MM.1S (cell line): Measurements from ENCODE around the gene BOK.

Experiments
- DNase-seq: peaks from one replicate; pipeline ENCODE4 v3.0.0-alpha.2; 2015
- H2AFZ ChIP-seq: fragments of 300-600 bp; sonication (generic); 2 replicates; pipeline ENCODE4 v1.6.0; 2016; ENCODE audit warnings: antibody characterized with exemption, low read length
- H3F3A ChIP-seq: fragments of 300-600 bp; sonication (generic); 2 replicates; pipeline ENCODE4 v1.6.1; 2016; ENCODE audit warnings: mild to moderate bottlenecking, antibody characterized with exemption, low read length, moderate library complexity, mixed read lengths; ENCODE audit not compliant: insufficient read depth
- H3K27ac ChIP-seq: fragments of 300-600 bp; sonication (generic); 2 replicates; pipeline ENCODE4 v1.5.1; 2016; ENCODE audit warnings: mild to moderate bottlenecking, low read length
- H3K27me3 ChIP-seq: fragments of 300-600 bp; sonication (generic); replicated peaks from 2 replicates; pipeline ENCODE4 v1.6.0; 2016; ENCODE audit warnings: low read length; ENCODE audit not compliant: insufficient read depth
- H3K36me3 ChIP-seq: fragments of 300-600 bp; sonication (generic); replicated peaks from 2 replicates; pipeline ENCODE4 v1.6.1; 2016; ENCODE audit warnings: mild to moderate bottlenecking, low read length, mixed read lengths; ENCODE audit not compliant: insufficient read depth
- H3K4me1 ChIP-seq: fragments of 300-600 bp; sonication (generic); 2 replicates; pipeline ENCODE4 v1.6.1; 2016; ENCODE audit warnings: low read length, mixed read lengths
- H3K4me2 ChIP-seq: fragments of 300-600 bp; sonication (generic); 2 replicates; pipeline ENCODE4 v1.6.0; 2016; ENCODE audit warnings: low read depth, low read length
- H3K4me3 ChIP-seq: fragments of 300-600 bp; sonication (generic); 2 replicates; pipeline ENCODE4 v1.5.1; 2016; ENCODE audit warnings: low read length, mixed read lengths
- H3K79me2 ChIP-seq: fragments of 300-600 bp; sonication (generic); 2 replicates; pipeline ENCODE4 v1.6.1; 2016; ENCODE audit warnings: mixed run types, low read length, mixed read lengths
- H3K9ac ChIP-seq: fragments of 300-600 bp; sonication (generic); 2 replicates; pipeline ENCODE4 v1.6.1; 2016; ENCODE audit warnings: low read length, mixed read lengths
- H3K9me2 ChIP-seq: fragments of 300-600 bp; sonication (generic); replicated peaks from 2 replicates; pipeline ENCODE4 v1.6.1; 2016; ENCODE audit warnings: mild to moderate bottlenecking, low read length, mixed read lengths; ENCODE audit not compliant: insufficient read depth
- H3K9me3 ChIP-seq: fragments of 300-600 bp; sonication (generic); replicated peaks from 2 replicates; pipeline ENCODE4 v1.6.1; 2016; ENCODE audit warnings: mild to moderate bottlenecking, low read length, mixed read lengths; ENCODE audit not compliant: insufficient read depth
- H4K20me1 ChIP-seq: fragments of 300-600 bp; sonication (generic); 2 replicates; pipeline ENCODE4 v1.6.1; 2016; ENCODE audit warnings: mild to moderate bottlenecking, low read length, moderate library complexity, mixed read lengths; ENCODE audit not compliant: insufficient read depth
- EZH2 ChIP-seq: fragments of 300-600 bp; sonication (generic); optimal IDR thresholded peaks from 2 replicates; pipeline ENCODE3; 2017; ENCODE audit warnings: low read depth, mild to moderate bottlenecking, antibody characterized with exemption, low read length, mixed read lengths
- EZH2phosphoT487 ChIP-seq: fragments of 300-600 bp; sonication (generic); IDR thresholded peaks from 2 replicates; pipeline ENCODE4 v1.6.1; 2018; ENCODE audit warnings: antibody characterized with exemption, low read length
- TF ChIP-seq, protein P1 (sequence below): fragments of 300-600 bp; sonication (generic); IDR thresholded peaks from 2 replicates; pipeline ENCODE4 v1.5.1; 2016; ENCODE audit warnings: antibody characterized with exemption, low read length, mixed read lengths

BOK gene

DNA sequence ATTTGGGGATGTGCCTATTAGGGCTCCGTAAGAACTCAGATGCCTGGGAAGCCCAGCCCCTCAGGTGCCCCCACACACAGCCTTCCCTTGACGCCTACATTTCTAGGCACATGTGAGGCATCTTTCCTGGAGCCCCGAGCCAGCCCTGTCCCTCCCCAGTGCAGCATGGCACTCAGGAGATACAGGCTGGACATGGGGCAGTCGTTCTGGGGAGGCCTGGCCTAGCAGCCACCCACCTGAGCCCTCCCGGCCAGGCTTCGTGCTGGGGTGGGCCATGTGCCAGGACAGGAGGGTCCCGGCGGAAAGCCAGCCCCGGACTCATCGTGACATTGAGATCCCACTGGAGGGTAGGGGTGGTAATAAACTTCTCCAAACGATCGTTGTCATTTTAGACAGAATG, 15.2 kb downstream of the BOK start:
- Histone ChIP-seq H3K27ac (no peak overlapping the region), H3K9me2 (no peaks in the 10 kb centered on the region), H3K4me1 (no peaks in the 10 kb centered on the region), H3F3A (no peaks in the 10 kb centered on the region), H3K4me3 (no peak overlapping the region), H3K27me3 (no peaks in the 10 kb centered on the region), H3K9ac (no peak overlapping the region), H3K36me3 (no peaks in the 10 kb centered on the region), H3K9me3 (no peaks in the 10 kb centered on the region), H3K4me2 (no peak overlapping the region), H4K20me1 (no peaks in the 10 kb centered on the region), H3K79me2 (no peaks in the 10 kb centered on the region), H2AFZ (no peak overlapping the region)
- TF ChIP-seq, protein P1, sequence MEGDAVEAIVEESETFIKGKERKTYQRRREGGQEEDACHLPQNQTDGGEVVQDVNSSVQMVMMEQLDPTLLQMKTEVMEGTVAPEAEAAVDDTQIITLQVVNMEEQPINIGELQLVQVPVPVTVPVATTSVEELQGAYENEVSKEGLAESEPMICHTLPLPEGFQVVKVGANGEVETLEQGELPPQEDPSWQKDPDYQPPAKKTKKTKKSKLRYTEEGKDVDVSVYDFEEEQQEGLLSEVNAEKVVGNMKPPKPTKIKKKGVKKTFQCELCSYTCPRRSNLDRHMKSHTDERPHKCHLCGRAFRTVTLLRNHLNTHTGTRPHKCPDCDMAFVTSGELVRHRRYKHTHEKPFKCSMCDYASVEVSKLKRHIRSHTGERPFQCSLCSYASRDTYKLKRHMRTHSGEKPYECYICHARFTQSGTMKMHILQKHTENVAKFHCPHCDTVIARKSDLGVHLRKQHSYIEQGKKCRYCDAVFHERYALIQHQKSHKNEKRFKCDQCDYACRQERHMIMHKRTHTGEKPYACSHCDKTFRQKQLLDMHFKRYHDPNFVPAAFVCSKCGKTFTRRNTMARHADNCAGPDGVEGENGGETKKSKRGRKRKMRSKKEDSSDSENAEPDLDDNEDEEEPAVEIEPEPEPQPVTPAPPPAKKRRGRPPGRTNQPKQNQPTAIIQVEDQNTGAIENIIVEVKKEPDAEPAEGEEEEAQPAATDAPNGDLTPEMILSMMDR, result no peak
- no peak for TF ChIP-seq EZH2
- no peak for TF ChIP-seq EZH2phosphoT487
- no peak for DNase-seq

- H3K27ac ChIP-seq, result no peak overlapping the region
- no peaks in the 10 kb centered on the region for H3F3A ChIP-seq
- H3K27me3 ChIP-seq, result no peaks in the 10 kb centered on the region
- H3K9ac ChIP-seq, result no peak overlapping the region
- H3K9me2 ChIP-seq, result no peaks in the 10 kb centered on the region
- H3K79me2 ChIP-seq, result no peaks in the 10 kb centered on the region
- H3K4me2 ChIP-seq, result no peak overlapping the region
- no peak overlapping the region for H3K4me3 ChIP-seq
- TF ChIP-seq EZH2phosphoT487 (no peak), EZH2 (no peak)
- TF ChIP-seq, protein P1, result no peak
- no peak overlapping the region for H2AFZ ChIP-seq
- H3K9me3 ChIP-seq, result no peaks in the 10 kb centered on the region
- no peaks in the 10 kb centered on the region for H3K36me3 ChIP-seq
- no peak for DNase-seq
- no peaks in the 10 kb centered on the region for H3K4me1 ChIP-seq
- H4K20me1 ChIP-seq, result no peaks in the 10 kb centered on the region
These were observed 16.5 kb downstream of the BOK start for GRCh38 chr2:241574911-241575623.

GRCh38 chr2:241575624-241576292, 17.2 kb downstream of the BOK start:
- Histone ChIP-seq H3K4me3 (no peak overlapping the region), H3K9me2 (no peaks in the 10 kb centered on the region), H3K79me2 (no peaks in the 10 kb centered on the region), H3K4me2 (no peak overlapping the region), H4K20me1 (no peaks in the 10 kb centered on the region), H3K36me3 (no peaks in the 10 kb centered on the region), H3F3A (no peaks in the 10 kb centered on the region), H3K4me1 (no peaks in the 10 kb centered on the region), H2AFZ (no peak overlapping the region), H3K9me3 (no peaks in the 10 kb centered on the region), H3K27ac (no peak overlapping the region), H3K9ac (no peak overlapping the region), H3K27me3 (no peaks in the 10 kb centered on the region)
- DNase-seq, result no peak
- TF ChIP-seq, protein P1, result no peak
- TF ChIP-seq EZH2 (no peak), EZH2phosphoT487 (no peak)
